Activated CD8-positive, alpha-beta memory T cell treated with anti-CD3 and anti-CD28 coated beads for 36 hours (primary cell): ENCODE data around the gene UQCC3. TPM values are rescaled to one million over a fixed set of nuclear protein-coding genes. Genes with fewer than 3 reads are reported as not detected.

Experiments
- CTCF ChIA-PET: fragments of 350-600 bp; sonication (Branson Sonifier 250); formaldehyde crosslinking; loops from one replicate; lab custom pipeline; 2021; ENCODE audit warnings: antibody characterized with exemption; lab: Charles Lee
- POLR2A ChIA-PET: fragments of 350-600 bp; sonication (Branson Sonifier 250); formaldehyde crosslinking; loops from one replicate; lab custom pipeline; 2021; ENCODE audit warnings: antibody characterized with exemption; lab: Charles Lee
- total RNA-seq, 2 experiments: library from RNA; stranded (reverse); gene quantifications; one replicate each; pipeline ENCODE4 v1.2.3, GENCODE V29; 2021

UQCC3 gene
- 1 to 10 TPM; 5.3 to 6.0 TPM for total RNA-seq

- CTCF ChIA-PET = interaction anchor here (0.6 to 1.7 kb wide), 11 partner anchors 8 to 231 kb away, joined by 3 to 8 read pairs (median 3); partner anchors contain the start of genes B3GAT3 and TMEM179B
- POLR2A ChIA-PET = interaction anchor here (0.6 to 2.5 kb wide), 20 partner anchors 8 to 209 kb away, joined by 3 to 29 read pairs (median 6); partner anchors contain the start of genes GANAB, HNRNPUL2, INTS5 and MTA2
Measured at GRCh38 chr11:62671608-62672389, at the start of gene UQCC3, which contains the start of gene LBHD1. UQCC3 (plus strand) TSS chr11:62671673; CDS start chr11:62671746, 73 bp downstream. LBHD1 (minus strand) TSS chr11:62672267; CDS start chr11:62670031, 2,236 bp downstream.

- CTCF ChIA-PET = interaction anchor here (0.6 to 2.4 kb wide), 7 partner anchors 9 to 239 kb away, joined by 3 to 10 read pairs (median 5); partner anchors contain the start of genes ROM1 and TUT1
- POLR2A ChIA-PET = interaction anchor here (0.7 to 2.1 kb wide), 12 partner anchors 9 to 166 kb away, joined by 3 to 13 read pairs (median 4); partner anchors contain the start of genes C11orf98, CSKMT, EEF1G and EML3
Measured at GRCh38 chr11:62622476-62623089, 48.9 kb upstream of the UQCC3 start.

- ChIA-PET POLR2A (no interaction called here), CTCF (interaction anchor here (1.0 kb wide), 1 partner anchor 17 kb away, joined by 3 read pairs; no protein-coding TSS in a partner anchor)
Measured at GRCh38 chr11:62627713-62628112, 43.8 kb upstream of the UQCC3 start.

- CTCF ChIA-PET = interaction anchor here (2.5 kb wide), 1 partner anchor 9 kb away, joined by 10 read pairs; no protein-coding TSS in a partner anchor
Measured at GRCh38 chr11:62632492-62632891, 39.0 kb upstream of the UQCC3 start.

GRCh38 chr11:62644220-62644619 is 27.3 kb upstream of the UQCC3 start:
- CTCF ChIA-PET = interaction anchor here (0.8 to 3.2 kb wide), 2 partner anchors 21 to 29 kb away, joined by 3 to 9 read pairs; partner anchors contain the start of genes C11orf98 and CSKMT
- POLR2A ChIA-PET = interaction anchor here (0.7 to 3.3 kb wide), 3 partner anchors 21 to 27 kb away, joined by 4 to 24 read pairs (median 4); partner anchors contain the start of genes C11orf98, CSKMT, LBHD1 and UQCC3

More at GRCh38 chr11:62632492-62632891, 39.0 kb upstream of the UQCC3 start:
- POLR2A ChIA-PET = no interaction called here

GRCh38 chr11:62645671-62645945 is 25.9 kb upstream of the UQCC3 start:
- ChIA-PET CTCF (interaction anchor here (0.8 to 3.2 kb wide), 7 partner anchors 11 to 221 kb away, joined by 3 to 9 read pairs (median 3); partner anchors contain the start of genes C11orf98, CSKMT, EML3 and TUT1), POLR2A (interaction anchor here (0.8 to 5.1 kb wide), 6 partner anchors 12 to 54 kb away, joined by 3 to 45 read pairs (median 6); partner anchors contain the start of genes C11orf98, CSKMT, LBHD1 and TUT1)

GRCh38 chr11:62645946-62646824 is 25.3 kb upstream of the UQCC3 start, which contains the start of gene GANAB:
GANAB (minus strand) TSS chr11:62646613; CDS start chr11:62646599, 14 bp downstream.
- ChIA-PET POLR2A (interaction anchor here (0.5 to 5.1 kb wide), 11 partner anchors 11 to 141 kb away, joined by 3 to 45 read pairs (median 4); partner anchors contain the start of genes B3GAT3, C11orf98, CSKMT and LBHD1), CTCF (interaction anchor here (0.8 to 3.2 kb wide), 7 partner anchors 11 to 221 kb away, joined by 3 to 9 read pairs (median 3); partner anchors contain the start of genes C11orf98, CSKMT, EML3 and TUT1)

- ChIA-PET CTCF (interaction anchor here (3.2 kb wide), 1 partner anchor 18 kb away, joined by 9 read pairs; the partner anchor contains the start of genes C11orf98 and CSKMT), POLR2A (interaction anchor here (0.6 to 5.1 kb wide), 7 partner anchors 19 to 141 kb away, joined by 3 to 45 read pairs (median 6); partner anchors contain the start of genes B3GAT3, C11orf98, CSKMT and LBHD1)
Measured at GRCh38 chr11:62646825-62647608, 24.5 kb upstream of the UQCC3 start.

GRCh38 chr11:62647609-62648005 is 23.9 kb upstream of the UQCC3 start:
- POLR2A ChIA-PET = interaction anchor here (5.1 kb wide), 1 partner anchor 18 kb away, joined by 45 read pairs; the partner anchor contains the start of genes C11orf98 and CSKMT

GRCh38 chr11:62648185-62648966 is 23.1 kb upstream of the UQCC3 start:
- POLR2A ChIA-PET = interaction anchor here (0.6 to 5.1 kb wide), 2 partner anchors 18 to 54 kb away, joined by 3 to 45 read pairs; partner anchors contain the start of genes C11orf98 and CSKMT
- CTCF ChIA-PET = interaction anchor here (0.9 to 2.1 kb wide), 4 partner anchors 9 to 57 kb away, joined by 3 to 6 read pairs (median 4); partner anchors contain the start of gene TUT1

More at GRCh38 chr11:62647609-62648005, 23.9 kb upstream of the UQCC3 start:
- CTCF ChIA-PET = interaction anchor here (0.9 to 2.1 kb wide), 2 partner anchors 10 to 36 kb away, joined by 3 to 6 read pairs; no protein-coding TSS in a partner anchor

GRCh38 chr11:62648967-62649364 is 22.5 kb upstream of the UQCC3 start:
- CTCF ChIA-PET = interaction anchor here (1.3 to 2.1 kb wide), 3 partner anchors 37 to 57 kb away, joined by 4 to 6 read pairs (median 5); partner anchors contain the start of gene TUT1
- POLR2A ChIA-PET = interaction anchor here (0.6 to 5.1 kb wide), 2 partner anchors 17 to 53 kb away, joined by 3 to 45 read pairs; partner anchors contain the start of genes C11orf98 and CSKMT

GRCh38 chr11:62649486-62649885 is 22.0 kb upstream of the UQCC3 start:
- CTCF ChIA-PET = interaction anchor here (1.3 to 2.1 kb wide), 3 partner anchors 38 to 58 kb away, joined by 4 to 6 read pairs (median 5); partner anchors contain the start of gene TUT1

GRCh38 chr11:62650283-62650682 is 21.2 kb upstream of the UQCC3 start:
- POLR2A ChIA-PET = interaction anchor here (5.1 kb wide), 1 partner anchor 16 kb away, joined by 45 read pairs; the partner anchor contains the start of genes C11orf98 and CSKMT

More at GRCh38 chr11:62649486-62649885, 22.0 kb upstream of the UQCC3 start:
- POLR2A ChIA-PET = interaction anchor here (5.1 kb wide), 1 partner anchor 17 kb away, joined by 45 read pairs; the partner anchor contains the start of genes C11orf98 and CSKMT

GRCh38 chr11:62652161-62653006 is 19.1 kb upstream of the UQCC3 start:
- ChIA-PET CTCF (interaction anchor here (0.8 to 1.0 kb wide), 5 partner anchors 11 to 60 kb away, joined by 3 to 8 read pairs (median 3); partner anchors contain the start of genes B3GAT3, C11orf98 and CSKMT), POLR2A (interaction anchor here (1.0 to 1.4 kb wide), 7 partner anchors 10 to 225 kb away, joined by 4 to 19 read pairs (median 5); partner anchors contain the start of genes B3GAT3, C11orf98, CSKMT and LBHD1)

More at GRCh38 chr11:62650283-62650682, 21.2 kb upstream of the UQCC3 start:
- CTCF ChIA-PET = interaction anchor here (0.6 to 1.6 kb wide), 3 partner anchors 15 to 57 kb away, joined by 3 to 5 read pairs (median 3); partner anchors contain the start of genes C11orf98, CSKMT, LBHD1 and UQCC3
